AG20443 (cell line): ENCODE results near the gene GALNT12.
A peak's percentile ranks its signal among the peaks of the same experiment; 100 is the strongest.

Source experiments
- DNase-seq: peaks from one replicate; pipeline ENCODE4 v3.0.0; 2012; ENCODE audit warnings: low spot score, mixed read lengths

GALNT12 gene, protein sequence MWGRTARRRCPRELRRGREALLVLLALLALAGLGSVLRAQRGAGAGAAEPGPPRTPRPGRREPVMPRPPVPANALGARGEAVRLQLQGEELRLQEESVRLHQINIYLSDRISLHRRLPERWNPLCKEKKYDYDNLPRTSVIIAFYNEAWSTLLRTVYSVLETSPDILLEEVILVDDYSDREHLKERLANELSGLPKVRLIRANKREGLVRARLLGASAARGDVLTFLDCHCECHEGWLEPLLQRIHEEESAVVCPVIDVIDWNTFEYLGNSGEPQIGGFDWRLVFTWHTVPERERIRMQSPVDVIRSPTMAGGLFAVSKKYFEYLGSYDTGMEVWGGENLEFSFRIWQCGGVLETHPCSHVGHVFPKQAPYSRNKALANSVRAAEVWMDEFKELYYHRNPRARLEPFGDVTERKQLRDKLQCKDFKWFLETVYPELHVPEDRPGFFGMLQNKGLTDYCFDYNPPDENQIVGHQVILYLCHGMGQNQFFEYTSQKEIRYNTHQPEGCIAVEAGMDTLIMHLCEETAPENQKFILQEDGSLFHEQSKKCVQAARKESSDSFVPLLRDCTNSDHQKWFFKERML

DNA sequence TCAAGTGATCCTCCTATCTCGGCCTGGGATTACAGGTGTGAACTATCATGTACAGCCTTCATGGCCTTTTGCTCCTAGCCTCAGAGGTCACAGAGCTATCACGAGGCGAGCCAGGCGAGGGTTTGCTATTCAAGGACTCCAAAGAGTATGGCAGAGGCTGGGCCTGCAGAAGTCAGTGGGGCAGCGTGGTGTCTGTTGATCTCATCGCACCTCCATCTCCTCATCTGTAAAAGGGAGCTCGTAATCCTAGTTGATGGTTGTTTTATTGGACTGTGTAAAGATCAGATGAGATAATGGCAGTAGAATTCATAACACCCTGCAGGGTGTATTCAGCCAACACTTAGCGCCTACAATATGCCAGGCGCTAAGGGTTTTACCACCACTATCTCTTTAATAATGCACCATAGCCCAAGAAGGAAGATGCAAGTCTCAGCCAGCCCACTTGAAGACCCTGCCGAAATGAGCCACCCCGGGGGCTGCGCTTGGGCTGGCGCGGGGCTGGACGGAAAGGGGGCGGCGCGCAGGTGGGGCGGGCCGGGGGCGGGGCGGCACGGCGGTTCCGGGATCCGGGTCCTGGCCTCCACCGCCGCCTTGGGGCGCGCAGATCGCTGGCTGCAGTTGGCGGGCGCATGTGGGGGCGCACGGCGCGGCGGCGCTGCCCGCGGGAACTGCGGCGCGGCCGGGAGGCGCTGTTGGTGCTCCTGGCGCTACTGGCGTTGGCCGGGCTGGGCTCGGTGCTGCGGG, at the start of gene GALNT12:
TSS of gene GALNT12 (plus strand) at position 601 of the 744 bp plus-strand sequence. CDS start at position 630, 29 bp downstream.
- peak; percentile 63 for DNase-seq

DNA sequence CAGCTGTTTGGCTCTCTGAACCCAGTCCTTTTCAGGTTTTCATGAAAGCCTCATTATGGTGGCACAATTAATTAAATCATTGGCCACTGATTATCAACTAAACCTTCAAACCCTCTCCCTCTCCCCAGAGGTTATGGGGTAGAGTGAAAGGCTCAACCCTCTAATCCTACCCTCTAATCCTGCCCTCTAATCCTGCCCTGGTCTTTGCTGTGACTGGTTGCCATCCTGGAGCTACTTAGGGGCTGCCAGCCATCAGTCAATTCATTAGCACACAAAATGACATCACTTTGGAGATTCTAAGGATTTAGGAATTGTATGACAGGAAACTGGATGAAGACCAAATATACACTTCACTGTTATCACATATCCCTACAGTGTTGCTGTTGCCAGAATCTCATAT, 47.2 kb upstream of the GALNT12 start:
- no peak for DNase-seq

GRCh38 chr9:98763986-98764745, 43.3 kb upstream of the GALNT12 start:
- no peak for DNase-seq

GRCh38 chr9:98765256-98765655, 42.2 kb upstream of the GALNT12 start:
- no peak for DNase-seq

DNA sequence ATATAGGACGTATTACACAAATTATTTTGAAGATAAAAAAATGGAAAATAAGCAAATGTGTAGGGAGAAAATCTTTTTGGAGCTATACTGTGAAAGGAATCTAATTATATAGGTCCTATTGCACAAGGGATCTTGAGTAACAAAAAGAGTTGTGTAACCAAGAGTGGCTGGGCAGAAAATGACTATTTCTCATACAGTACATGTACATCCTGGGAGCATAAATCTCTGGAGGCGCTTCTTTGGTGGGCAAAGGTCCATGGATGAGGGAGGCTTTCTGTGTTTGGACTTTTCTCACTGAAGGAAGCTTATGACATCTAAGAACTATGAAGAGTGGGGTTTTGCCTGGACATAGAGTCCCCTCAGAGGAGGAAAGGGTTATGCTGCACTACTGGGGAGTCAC, 40.9 kb upstream of the GALNT12 start:
- DNase-seq = no peak

DNA sequence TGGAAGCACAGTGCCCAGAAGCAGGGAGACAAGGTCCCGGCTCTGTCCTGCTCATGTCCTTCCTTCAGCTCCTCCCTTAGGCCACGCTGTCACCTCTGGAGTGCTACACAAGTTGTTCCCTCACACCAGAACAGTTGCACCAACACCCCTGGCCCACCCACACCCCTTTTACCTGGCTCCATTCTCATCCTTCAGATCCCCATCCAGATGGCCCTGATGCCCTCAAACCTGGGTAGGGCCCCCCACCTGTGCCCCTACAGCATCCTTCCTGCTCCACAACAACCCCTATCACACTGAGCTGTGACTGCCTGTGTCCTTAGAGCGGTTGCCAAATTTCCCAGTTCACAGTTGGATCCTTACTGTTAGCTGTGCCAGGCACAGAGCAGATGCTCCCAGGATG, 40.3 kb upstream of the GALNT12 start:
- no peak for DNase-seq

DNA sequence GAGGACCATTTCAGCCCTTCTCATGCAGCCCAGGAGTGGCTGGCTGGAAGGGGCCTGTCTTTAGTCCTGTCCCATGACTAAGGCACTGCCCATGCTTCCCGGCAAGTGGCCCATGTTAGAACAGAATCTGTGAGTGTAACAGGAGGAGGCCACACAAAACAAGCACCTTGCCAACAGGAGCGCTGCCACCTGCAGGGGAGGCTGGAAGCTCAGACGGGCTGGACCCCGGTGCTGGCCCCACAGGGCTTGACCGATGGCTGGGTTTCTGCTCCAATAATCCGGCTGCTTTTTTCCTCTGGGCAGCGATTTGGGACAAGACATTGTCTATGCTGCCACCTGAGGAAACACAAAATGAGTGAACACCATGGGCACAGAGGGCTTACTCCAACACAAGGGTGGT, 39.6 kb upstream of the GALNT12 start:
- DNase-seq = no peak

- DNase-seq = no peak
These were observed 39.1 kb upstream of the GALNT12 start for GRCh38 chr9:98768344-98768743.

- DNase-seq = no peak
These were observed 36.8 kb upstream of the GALNT12 start for GRCh38 chr9:98770717-98771116.

- no peak for DNase-seq
These were observed 36.1 kb upstream of the GALNT12 start for GRCh38 chr9:98771209-98771874.

GRCh38 chr9:98772364-98773155, 34.9 kb upstream of the GALNT12 start:
- no peak for DNase-seq

- DNase-seq = no peak
These were observed 33.7 kb upstream of the GALNT12 start for GRCh38 chr9:98773721-98774120.

DNA sequence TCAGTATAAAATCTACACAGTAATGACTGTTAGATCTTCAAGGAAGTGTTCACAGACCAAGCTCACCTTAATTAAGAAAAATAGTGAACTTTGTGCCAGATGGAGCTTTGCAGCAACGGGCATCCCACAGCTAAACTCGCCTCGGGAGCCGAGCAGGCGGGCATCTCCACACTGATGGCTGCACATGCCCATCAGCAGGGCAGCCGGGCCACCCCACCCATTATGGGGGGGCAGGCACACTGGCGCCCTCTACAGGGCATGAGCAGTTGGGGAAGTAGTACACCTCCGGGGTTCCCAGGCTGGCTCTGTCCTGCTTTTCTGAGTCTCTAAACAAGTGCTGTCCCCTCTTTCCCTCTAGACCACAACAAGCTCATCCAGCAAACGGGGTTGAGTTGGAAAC, 32.7 kb upstream of the GALNT12 start:
- peak; percentile 68 for DNase-seq

DNA sequence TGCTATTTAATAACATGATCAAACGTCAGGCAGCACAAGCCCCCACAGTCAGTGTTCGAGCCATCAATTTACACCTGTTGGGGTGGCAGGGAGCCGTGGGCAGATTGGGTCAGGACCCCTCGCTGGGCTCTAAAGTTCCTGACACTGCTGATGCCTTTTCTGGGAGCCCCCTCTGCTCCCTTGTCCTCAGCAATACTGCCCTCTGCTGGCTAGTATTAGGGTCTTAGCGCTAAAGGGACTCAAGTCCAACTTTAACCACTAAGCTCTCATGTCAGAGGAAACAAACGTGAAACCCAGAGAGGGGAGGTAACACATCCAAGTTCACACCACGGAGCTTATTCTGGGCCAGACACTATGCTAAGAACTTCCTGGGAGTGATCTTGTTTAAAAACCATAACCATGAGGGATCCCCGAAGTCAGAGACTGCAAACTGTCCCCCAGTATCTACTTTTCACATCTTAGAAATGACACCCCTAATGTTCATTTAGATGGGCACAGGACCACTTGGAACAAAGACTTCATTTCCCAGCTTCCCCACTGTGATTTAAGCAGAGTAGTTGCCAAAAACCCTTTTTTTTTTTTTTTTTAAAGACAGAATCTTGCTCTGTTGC, 31.5 kb upstream of the GALNT12 start:
- DNase-seq = peak; percentile 81

DNA sequence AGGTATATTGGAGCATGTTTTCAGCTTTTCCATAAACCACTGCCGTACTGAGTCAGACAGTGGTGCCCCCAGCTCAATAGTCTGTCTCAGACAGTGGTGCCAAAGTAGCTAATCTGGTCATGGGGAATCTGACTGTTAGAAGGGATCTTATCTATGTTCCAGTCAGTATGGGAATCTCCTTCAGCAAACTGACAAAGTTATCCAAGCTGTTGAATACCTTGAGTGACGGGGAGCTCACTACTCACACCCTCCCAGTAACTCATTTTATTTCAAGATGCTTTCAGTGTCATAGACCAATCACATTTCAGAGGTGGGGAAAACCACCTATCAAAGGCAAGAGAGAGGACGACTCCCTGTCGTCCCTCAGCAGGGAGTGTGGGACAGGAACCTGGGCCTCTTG, 29.9 kb upstream of the GALNT12 start:
- DNase-seq = no peak

- no peak for DNase-seq
These were observed 29.2 kb upstream of the GALNT12 start for GRCh38 chr9:98778251-98778650.

DNA sequence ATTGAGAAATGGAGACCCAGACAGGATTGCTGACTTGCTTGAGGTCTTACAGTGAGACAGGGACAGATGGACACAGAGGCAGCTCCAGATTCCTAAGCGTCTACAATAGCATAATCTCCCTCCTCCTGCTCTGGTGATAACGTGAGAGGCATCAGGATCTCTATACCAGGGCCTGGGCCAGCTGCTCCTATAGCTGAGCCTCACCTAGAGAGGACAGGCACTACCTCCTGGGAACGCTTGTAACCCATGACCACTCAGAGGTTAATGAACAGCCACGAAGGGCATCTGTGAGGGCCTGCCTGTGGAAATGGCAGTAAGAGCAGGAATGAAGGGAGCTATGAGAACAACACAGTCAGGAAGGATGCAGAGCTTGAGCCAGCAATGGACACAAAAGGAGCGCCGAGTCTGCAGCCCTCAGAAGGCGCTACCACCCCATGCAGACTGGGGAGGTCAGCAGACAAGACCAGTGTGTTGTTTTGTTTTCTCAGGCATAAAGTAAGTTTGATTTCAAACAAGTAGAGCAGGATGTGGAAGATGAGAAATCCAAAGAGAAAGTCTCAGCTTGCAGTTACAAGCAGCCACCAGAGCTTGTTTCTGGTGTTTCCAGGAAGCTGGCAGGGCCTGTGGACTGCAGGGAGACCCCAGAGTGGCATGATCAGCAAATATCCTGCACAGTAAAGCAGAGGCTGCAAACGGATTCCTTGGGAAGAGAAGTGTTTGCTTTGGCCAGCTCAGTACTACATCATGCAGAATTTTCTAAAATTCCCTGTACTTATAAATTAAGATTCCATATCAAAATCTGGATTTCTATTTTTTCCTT, 28.5 kb upstream of the GALNT12 start:
- DNase-seq = no peak

DNA sequence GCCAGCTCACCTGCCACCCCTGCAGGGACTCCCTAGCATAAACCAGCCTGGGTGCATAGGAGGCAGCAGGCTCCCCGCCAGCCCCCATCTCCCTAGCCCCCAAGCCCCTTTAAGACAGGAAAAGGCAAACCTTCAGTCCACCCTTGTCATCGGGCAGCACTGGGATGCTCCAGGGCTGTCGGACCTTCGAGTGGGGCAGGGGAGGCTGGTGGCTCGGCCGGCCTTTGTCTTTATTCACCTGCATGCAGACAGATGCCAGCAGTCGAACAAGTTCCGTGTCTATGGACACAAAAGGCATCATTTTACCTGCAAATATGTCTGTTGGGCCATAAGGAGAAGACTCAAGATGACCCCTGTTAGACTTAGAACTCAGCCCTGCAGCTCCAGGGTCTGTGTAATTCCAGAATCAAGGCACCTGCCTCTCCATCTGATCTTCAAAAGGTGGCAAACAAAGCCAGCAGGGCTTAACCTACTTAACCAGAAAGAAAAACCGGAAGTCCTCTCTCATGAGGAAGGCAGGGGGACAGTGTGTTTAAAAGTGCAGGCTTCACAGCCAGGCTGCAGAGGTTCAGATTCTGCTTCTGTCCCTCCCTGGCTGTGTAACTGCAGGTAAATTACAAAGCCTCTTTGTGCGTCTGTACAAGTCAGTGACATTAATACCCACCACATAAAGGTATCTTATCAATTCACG, 27.3 kb upstream of the GALNT12 start:
- DNase-seq = no peak
